PC-9 (cell line): ENCODE measurements around the gene SSBP2.

Experiments
- EZH2 ChIP-seq: fragments of 200-600 bp; sonication (generic); IDR thresholded peaks from 2 replicates; pipeline ENCODE4 v1.8.0; 2017; ENCODE audit warnings: antibody characterized with exemption, low read depth
- TF ChIP-seq, protein P1 (sequence below): fragments of 200-600 bp; sonication (generic); conservative IDR thresholded peaks from 2 replicates; pipeline ENCODE4 v1.6.1; 2017; ENCODE audit warnings: mixed run types, antibody characterized with exemption, mild to moderate bottlenecking, moderate library complexity

DNA sequence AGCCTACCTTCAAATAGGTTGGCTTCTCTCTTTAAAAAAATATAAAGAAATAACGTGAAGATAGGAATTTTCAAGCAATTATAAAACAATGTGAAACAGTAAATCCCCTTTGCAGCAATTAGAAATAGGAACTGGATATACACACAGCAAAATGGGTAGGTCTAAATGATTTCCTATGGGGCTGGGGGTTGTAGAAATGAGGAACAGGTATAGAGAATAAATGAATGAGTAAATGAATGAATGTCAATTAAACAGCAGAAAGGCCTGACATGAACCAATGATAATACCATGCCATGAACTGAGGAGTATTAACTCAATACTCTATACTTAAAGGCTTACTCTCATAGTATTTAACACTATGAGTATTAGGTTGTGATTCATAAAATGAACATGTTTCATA is 21.6 kb downstream of the SSBP2 start:
- TF ChIP-seq EZH2: no peak
- TF ChIP-seq, protein P1, sequence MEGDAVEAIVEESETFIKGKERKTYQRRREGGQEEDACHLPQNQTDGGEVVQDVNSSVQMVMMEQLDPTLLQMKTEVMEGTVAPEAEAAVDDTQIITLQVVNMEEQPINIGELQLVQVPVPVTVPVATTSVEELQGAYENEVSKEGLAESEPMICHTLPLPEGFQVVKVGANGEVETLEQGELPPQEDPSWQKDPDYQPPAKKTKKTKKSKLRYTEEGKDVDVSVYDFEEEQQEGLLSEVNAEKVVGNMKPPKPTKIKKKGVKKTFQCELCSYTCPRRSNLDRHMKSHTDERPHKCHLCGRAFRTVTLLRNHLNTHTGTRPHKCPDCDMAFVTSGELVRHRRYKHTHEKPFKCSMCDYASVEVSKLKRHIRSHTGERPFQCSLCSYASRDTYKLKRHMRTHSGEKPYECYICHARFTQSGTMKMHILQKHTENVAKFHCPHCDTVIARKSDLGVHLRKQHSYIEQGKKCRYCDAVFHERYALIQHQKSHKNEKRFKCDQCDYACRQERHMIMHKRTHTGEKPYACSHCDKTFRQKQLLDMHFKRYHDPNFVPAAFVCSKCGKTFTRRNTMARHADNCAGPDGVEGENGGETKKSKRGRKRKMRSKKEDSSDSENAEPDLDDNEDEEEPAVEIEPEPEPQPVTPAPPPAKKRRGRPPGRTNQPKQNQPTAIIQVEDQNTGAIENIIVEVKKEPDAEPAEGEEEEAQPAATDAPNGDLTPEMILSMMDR: no peak
